EL (cell line): ENCODE data around the gene AKAP12.
"Not testable (repeated sequence)": the region's sequence is repeated elsewhere in the genome, so short reads cannot be mapped to it uniquely, and the experiment has no call there.

Experiments used
- DNase-seq: peaks from one replicate; pipeline ENCODE4 v3.0.0-alpha.2; 2016

Gene AKAP12

GRCh38 chr6:151285122-151285521 lies 45.4 kb downstream of the AKAP12 start:
- DNase-seq = peak; percentile 29

GRCh38 chr6:151286214-151286613 lies 46.4 kb downstream of the AKAP12 start:
- DNase-seq = no peak

- DNase-seq = no peak
These were observed 49.1 kb downstream of the AKAP12 start for GRCh38 chr6:151288712-151289398.

- DNase-seq = no peak
These were observed 49.7 kb downstream of the AKAP12 start for GRCh38 chr6:151289399-151290007.

GRCh38 chr6:151290877-151291721 lies 51.3 kb downstream of the AKAP12 start:
- DNase-seq = no peak

- DNase-seq = no peak
These were observed 51.9 kb downstream of the AKAP12 start for GRCh38 chr6:151291722-151292059.

- peak; percentile 5 for DNase-seq
These were observed 53.4 kb downstream of the AKAP12 start for GRCh38 chr6:151292974-151293687.

GRCh38 chr6:151293688-151294016 lies 53.9 kb downstream of the AKAP12 start:
- no peak for DNase-seq

GRCh38 chr6:151294561-151295101 lies 54.9 kb downstream of the AKAP12 start:
- DNase-seq = peak; percentile 29

GRCh38 chr6:151297886-151298285 lies 58.1 kb downstream of the AKAP12 start:
- DNase-seq = no peak

GRCh38 chr6:151299011-151299410 lies 59.2 kb downstream of the AKAP12 start:
- no peak for DNase-seq

GRCh38 chr6:151300267-151300991 lies 60.7 kb downstream of the AKAP12 start:
- DNase-seq = no peak

GRCh38 chr6:151301547-151301946 lies 61.8 kb downstream of the AKAP12 start:
- DNase-seq = no peak

GRCh38 chr6:151303231-151303630 lies 63.5 kb downstream of the AKAP12 start:
- no peak for DNase-seq

- no peak for DNase-seq
These were observed 66.6 kb downstream of the AKAP12 start for GRCh38 chr6:151306269-151306783.

- DNase-seq = no peak
These were observed 67.7 kb downstream of the AKAP12 start for GRCh38 chr6:151307501-151307900.

GRCh38 chr6:151309619-151310018 lies 69.9 kb downstream of the AKAP12 start:
- DNase-seq = no peak

- DNase-seq = no peak
These were observed 70.5 kb downstream of the AKAP12 start for GRCh38 chr6:151310279-151310678.

- no peak for DNase-seq
These were observed 71.3 kb downstream of the AKAP12 start for GRCh38 chr6:151310852-151311767.

- no peak for DNase-seq
These were observed 73.3 kb downstream of the AKAP12 start for GRCh38 chr6:151313066-151313491.

GRCh38 chr6:151315661-151316060 lies 75.9 kb downstream of the AKAP12 start:
- DNase-seq = not testable (repeated sequence)
